G401.6 (cell line): Measurements from ENCODE around the gene RMRP.
A peak's percentile ranks its signal among the peaks of the same experiment; 100 is the strongest.

Source experiments
- FAIRE-seq: peaks from 2 replicates; lab custom pipeline; 2012; peaks lifted over from hg19 to GRCh38; lab: Jason Lieb, UNC

Gene RMRP

DNA sequence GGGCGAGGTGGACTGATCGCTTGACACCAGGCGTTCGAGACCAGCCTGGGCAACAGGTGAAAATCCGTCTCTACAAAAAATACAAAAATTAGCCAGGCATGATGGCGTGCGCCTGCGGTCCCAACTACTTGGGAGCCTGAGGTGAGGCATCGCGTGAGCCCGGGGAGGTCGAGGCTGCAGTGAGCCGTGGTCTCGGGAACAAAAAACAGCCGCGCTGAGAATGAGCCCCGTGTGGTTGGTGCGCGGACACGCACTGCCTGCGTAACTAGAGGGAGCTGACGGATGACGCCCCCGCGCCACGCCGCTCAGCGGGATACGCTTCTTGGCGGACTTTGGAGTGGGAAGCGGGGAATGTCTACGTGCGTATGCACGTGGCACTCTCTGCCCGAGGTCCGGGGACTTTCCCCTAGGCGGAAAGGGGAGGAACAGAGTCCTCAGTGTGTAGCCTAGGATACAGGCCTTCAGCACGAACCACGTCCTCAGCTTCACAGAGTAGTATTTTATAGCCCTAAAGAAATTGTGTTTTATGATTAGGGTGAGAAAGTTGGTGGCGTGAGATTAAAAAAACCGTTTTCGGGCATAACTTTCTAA, at the start of gene RMRP:
Gene RMRP (minus strand): TSS at position 474 of the 591 bp plus-strand sequence.
- peak; percentile 79 for FAIRE-seq

DNA sequence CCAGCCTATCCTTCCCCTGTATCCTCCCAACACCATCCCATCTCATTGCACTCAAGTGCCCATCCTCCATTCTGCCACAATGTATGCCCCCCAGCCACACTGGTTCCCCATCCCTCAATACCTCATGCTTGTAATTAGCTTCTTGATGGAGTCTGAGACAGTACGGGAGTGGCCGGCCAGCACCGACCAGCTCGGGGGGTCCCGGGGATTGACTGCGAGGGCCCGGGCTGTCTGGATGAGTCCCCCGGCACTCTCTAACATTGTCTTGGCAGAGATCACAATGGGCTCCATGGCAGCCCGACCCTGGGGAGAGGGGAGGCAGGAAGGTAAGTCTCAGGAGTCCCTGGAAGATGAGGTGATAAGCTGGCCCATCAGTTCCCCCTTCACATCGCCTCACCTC, 49.1 kb upstream of the RMRP start:
- FAIRE-seq: no peak

DNA sequence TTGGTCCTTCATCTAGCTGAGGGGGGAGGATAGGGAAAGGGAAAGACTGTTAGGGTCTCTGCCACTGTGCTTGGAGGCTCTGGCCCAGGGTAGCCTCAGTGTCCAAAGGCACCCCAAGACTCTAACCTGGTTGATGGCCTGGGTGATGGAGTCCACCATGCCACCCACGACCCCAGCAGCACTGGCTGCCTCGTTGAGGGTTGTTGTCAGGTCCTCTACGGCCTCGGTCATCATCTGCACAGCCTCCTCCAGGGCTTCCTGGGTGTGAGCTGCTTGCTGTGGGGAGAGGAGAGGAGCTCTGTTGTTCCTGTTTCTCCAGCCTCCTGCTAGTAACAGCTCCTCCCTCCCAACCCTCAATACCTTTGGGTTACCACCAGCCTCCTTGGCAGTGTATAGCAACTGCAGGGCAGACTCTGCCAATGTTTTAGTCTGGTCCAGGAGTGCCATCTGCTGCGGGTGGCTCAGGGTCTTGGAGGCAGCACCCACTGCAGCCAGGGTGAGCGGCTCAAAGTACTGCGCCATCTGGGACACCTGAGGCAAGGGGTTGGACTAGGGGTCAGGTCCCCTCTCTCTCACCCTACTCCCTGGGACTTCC, 48.1 kb upstream of the RMRP start:
- FAIRE-seq: no peak

DNA sequence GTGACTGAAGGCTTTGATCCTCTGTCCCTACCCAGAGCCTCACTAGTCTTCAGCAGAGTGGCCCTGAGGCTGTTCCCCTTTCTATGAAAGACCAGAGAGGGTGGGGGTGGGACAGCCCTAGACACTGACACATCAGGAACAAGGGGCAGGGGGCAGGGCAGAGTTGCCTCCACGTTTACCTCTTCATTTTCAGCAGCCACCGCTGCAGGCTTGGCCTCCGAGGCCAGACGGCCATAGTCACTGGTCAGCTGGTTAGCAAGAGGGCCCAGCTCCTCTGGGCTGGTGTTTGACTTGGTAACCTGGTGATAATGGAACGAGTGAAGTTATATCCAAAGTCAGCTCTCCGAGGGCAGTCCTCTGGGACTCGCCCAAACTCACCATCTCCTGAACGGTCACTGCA, 47.6 kb upstream of the RMRP start:
- no peak for FAIRE-seq

DNA sequence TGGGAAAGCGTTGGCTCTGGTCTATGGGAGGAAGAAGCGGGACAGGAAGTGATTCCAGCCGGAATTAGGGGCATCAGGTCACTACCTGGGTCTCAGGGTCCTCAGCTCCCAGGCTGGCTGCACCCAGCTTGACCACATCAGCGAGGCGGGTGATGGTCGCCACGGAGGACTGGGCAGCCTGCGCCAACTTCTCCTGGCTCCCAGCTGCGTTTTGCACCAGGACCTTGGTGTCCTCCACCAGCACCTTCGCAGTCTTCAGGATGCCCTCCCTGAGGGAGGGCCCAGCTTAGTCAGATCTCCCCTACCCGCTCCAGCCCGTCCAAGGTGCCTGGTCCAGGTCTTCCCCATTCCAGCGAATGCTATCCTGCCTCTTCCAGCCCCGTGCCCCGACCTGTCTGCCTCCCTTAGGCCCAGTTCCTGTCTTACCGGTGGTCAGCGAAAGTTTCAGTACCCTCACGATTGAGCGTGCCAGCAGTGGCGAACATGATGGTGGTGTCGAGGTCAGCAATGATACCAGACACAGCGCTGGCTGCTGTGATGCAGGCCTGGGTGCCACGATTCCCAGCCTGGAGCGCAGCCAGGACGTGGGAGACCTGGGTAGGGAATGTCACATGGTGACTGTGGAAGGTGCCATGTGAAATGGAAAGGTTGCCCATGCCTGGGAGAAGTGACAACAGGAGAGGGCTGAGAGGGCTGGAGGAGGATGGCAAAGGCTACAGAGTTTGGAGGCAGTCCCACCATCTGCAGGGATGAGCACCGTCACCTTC, 46.3 kb upstream of the RMRP start:
- FAIRE-seq: no peak

DNA sequence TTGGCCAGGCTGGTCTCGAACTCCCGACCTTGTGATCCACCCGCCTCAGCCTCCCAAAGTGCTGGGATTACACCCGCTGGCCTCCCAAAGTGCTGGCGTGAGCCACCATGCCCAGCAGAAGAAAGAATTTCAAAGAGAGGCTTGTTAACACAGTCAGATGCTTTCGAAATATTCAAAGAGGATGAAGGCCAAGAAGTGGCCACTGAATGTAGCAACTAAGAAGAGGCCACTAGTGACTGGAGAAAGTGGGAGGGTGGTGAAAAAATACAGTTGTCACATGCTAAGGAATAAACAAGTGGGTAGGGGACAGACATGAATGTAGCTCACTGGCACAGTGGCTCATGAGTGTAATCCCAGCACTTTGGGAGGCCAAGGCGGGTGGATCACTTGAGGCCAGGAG, 44.9 kb upstream of the RMRP start:
- no peak for FAIRE-seq

DNA sequence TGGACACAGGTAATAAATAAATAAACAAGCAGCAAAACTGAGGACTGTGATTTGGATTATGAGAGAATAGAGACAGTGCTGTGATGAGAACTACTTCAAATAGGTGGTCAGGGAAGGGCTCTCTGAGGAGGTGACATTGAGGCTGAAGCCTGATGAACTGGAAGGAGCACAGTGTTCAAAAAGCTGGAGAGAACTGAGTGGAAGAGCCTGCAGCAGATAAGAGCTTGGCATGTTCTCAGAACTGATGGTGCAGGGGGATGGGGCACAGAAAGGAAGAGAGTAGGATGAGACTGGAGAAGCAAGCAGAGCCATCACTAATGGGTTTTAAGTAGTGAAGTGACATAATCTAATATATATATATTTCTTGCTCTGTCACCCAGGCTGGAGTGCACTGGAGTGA, 43.1 kb upstream of the RMRP start:
- FAIRE-seq: no peak

DNA sequence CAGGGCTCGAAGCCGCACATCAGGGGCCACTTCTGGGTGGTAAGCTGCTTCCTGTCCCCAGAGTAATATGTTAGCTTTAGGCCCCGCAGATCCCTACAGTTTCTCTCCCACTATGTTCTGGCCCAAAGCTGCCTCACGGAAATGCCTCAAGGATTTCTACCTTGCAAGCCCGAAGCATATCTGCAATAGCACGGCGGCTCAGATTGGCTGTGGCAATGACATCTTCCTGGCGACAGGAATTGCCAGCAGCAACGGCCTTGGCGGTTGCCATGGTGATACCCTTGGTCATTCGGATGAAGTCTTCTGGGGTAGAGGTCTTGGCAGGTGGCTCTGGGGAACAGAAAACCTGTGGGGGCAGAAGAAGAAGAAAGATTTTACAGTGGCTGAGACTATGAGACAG, 42.2 kb upstream of the RMRP start:
- FAIRE-seq: no peak

DNA sequence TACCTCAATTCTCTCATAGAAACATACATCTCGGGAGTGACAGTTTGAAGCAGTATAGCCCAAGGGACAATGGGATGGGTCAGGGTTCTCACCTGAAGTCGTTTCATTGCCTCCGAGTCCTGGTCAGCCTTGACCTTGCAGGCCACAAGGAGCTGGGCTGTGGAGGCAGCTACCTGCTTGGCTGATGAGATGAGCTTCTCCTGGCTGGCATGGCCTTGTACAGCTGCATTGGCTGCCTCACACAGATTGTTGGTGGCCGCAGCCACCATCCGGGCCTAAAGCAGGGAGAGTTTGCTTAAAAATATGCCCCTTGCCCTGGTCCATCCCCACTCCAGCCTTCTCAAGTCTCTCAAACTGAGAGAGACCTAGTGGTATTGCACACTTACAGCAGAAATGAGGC, 40.4 kb upstream of the RMRP start:
- FAIRE-seq: no peak

DNA sequence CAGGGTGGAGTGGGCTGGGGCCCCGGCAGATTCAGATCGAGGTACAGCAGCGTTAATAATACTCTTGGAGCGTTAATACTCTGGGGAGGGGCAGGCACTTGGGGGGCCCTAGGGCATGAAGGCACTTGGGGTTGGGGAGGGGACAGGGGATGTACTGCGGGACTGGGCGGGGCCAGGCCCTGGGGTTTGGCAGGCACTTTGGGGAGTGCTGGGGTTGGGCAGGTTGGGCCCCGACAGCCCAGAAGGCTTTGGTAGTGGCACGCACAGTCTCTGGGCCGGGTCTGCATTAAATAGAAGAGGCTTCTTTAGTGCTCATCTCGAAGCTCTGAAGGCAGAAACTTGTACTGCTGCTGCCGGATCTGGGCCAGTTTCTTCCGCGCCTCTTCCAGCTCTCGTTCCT, 39.7 kb upstream of the RMRP start:
- no peak for FAIRE-seq

DNA sequence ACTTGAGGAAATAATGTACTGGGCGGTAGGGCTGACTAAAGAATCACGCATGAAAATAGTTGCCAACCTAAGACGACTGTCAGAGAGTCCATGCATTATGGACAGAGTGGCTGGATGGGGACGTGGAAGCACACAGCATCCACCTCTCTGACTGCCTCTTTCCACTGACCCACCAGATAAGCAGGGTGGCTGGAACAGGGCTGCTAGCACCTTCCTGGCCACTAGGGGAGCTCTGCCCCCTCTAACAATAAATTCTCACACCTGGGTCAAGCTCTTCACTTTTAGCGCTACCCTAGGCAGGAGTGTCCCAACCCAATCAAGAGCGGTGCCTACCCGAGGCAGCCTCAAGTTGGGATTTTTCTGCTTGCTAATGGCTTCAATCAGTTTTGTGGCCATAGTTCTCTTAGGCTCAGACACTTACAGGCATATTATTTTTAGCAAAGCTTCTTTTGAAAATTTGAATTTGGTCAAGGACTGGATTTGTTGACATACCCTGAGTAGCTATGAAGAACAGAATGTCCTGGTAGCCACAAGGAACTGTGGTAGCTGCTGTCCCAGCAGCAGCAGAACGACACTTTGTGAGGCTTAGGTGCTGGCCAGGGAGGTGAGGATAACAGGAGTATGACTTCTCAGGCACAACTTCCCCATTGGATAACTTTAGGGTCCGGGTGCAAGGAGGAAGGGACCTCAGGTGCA, 38.8 kb upstream of the RMRP start:
- FAIRE-seq: peak; percentile 49

DNA sequence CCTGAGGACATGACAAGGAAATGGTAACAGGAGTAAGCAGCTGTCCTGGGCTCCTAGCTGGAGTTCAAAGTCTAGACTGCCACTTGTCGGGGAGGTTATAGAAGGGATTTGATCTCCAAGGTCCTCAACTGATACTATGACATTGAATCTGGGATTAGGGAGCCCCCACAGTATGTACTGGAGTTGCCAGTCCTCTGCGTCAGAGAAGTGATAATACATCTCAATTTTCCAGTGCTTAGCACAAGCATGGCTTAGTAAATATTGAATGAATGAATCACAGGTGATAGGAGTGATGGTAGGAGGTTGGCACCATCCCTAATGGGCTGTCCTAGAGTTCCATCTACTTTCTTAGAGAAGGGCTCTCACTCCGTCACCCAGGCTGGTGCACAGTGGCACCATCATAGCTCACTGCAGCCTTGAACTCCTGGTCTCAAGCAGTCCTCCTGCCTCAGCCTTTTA, 38.2 kb upstream of the RMRP start:
- FAIRE-seq: no peak

DNA sequence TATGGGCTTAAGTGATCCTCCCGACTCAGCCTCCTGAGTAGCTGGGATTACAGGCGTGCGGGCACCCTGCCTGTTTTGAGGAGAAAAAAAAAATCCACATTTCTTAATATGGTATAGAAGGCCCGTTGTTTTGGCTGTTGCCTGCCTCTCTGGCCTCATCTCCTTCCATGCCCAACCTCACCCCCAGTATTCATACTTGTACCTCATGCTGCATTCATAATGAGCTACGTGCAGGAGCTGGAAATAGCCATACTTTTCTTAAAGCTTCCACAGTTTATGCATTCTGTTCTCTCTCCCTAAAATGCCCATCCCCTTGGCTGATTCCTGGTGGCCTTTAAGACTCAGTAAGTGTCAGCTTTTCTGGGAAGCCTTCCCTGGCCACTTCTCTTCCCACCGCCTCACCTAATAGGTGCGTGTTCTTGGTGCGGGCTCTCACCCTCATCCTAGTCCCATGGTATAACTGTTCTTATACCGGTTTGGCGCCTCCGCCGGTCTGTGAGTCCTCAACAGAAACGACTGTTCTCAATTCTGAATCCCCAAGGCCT, 34.0 kb upstream of the RMRP start:
- no peak for FAIRE-seq

DNA sequence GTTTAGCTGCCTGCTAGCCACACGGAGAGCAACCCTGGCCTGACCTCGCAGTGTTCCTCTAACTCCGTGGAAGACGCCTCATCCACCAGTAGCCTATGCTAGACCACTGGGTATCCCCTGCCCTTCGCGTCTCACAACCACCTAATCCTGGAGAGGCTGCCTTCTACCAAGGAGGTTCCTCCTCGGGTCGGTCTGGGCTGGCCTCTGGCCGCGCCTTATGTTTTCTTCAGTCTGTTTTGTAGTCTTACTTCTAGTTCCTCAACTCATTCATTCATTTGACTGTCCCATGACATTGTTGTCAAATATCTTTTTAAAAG, 33.5 kb upstream of the RMRP start:
- FAIRE-seq: no peak

DNA sequence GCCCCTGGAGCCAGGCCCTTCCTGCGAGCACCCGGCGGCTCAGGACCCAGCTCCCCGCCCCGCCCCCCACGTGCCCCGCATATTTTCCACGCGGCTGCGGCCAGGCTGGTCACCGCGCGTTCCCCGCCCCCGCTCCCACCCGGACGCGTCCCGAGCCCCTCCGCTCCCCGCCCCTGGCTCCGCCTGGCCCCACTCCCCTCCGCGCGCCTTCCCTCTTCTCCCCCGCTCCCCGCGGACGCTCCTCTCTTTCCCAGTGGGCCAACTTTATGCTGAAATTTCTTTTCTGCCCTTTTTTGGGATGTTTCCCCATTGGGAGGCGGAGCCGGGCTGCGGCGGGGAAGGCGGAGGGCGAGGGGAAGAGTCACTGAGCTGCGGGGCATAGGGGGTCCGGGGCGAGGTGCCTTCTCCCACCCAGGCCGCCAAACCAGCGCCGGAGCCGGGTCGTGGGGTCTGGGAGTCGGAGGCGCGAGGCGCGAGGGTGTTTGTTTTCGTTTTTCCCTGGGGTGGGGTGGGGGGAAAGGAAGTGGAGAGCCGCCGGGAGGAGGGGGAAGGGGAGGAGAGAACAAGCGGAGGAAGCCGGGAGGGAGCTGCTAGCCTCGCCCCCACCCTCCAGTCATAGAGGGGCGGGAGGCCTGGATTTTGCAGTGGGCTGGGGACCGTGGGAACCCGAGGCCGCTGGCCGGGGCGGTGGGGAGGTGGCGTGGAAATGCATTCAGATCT, 33.0 kb upstream of the RMRP start:
- FAIRE-seq: no peak

DNA sequence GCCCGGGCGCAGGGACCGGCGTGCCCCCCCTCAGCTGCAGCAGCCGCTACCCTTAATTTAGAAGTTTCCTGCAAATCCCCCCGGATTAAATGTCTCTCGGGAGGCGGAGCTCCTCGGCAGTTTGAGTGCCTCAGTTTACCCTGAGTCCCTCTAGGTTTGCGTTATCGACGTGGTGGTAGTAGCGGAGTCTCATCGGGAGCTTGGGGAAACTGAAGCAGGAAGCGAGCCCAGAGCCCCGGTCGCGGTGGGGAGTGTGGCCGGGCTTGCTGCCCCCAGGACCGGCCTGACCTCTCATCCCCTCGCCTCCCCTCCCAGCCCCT, 32.4 kb upstream of the RMRP start:
- no peak for FAIRE-seq

DNA sequence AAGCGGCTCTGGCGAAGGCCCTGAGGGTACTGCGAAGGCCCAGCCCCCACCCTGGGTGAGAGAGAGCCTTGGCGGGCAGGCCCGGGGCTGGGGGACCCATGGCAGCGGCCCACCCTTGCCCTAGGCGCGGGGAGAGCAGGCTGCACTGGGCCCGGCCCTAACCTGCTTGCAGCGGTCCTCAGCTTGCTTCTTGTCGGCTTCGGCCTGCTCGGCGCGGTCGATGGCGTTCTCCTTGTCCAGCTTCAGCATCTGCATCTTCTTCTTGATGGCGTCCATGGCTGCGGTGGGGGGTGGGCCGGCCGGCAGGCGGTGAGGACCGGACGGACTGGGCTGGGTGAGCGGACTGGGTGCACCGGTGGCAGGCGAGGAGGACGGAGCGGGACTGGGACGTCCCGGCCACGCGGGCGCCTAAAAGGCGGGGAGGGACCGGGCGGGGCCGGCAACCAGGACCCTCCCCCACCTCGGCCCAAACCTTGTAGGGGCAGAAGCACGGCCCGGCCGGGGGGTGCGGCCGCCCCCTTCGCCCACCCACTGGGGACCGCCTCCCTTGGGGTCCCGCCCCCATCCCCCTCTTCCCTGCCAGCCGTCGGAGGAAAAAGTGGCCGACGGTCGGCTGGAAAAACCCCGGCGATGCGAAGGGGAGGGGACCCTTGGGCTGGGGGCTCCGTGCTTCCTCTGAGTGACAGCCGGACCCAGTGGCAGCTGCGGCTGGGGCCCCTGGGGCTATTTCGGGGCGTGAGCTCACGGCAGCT, 31.9 kb upstream of the RMRP start, which contains the start of gene TPM2:
Gene TPM2 (minus strand): TSS at position 384 of the 752 bp plus-strand sequence. CDS start 108 bp downstream, at position 276.
- FAIRE-seq: peak; percentile 76

DNA sequence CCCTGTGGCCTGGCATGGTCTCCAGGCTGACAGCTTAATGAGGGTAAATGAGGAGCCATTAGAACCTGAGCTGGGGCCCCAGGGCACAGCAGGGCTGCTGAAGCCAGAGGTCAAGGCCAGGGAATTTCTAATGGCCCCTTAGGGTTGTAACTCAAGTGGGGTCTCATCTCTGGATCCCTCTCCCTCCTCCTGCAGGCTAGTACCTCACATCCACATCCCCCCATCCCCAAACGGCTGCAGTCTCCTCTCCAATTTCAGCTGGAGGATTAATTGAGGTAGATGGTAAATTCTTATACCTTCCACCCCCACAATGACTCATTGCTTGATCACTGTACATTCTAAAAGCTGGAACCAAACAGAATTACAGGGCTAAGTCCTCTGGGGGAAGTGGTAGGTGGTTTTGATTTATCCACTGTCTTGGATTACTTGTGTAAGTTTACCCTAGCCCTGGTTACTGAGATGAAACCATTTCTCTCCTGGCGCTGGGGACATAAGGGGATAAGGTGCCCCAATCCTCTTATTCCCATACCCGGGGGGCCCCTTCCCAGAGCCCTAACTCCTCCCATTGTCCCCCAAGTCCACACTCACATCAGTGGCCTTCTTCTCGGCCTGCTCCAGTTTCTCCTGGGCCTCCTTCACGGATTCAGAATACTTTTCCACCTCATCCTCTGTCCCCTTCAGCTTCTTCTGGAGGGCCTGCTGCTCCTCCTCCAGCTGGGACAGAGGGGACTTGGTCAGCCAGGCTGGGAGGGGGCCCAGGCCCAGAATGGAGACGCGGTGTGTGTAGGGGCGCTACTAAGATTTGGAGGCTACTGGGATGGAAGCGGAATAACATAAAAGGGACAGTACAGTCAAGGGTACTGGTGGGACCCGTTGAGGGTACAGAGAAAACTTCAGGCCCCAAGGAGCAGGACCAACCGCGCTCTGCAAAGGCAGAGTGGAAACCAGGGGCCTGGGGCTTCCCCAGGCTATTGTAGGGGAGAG, 31.0 kb upstream of the RMRP start:
- no peak for FAIRE-seq

DNA sequence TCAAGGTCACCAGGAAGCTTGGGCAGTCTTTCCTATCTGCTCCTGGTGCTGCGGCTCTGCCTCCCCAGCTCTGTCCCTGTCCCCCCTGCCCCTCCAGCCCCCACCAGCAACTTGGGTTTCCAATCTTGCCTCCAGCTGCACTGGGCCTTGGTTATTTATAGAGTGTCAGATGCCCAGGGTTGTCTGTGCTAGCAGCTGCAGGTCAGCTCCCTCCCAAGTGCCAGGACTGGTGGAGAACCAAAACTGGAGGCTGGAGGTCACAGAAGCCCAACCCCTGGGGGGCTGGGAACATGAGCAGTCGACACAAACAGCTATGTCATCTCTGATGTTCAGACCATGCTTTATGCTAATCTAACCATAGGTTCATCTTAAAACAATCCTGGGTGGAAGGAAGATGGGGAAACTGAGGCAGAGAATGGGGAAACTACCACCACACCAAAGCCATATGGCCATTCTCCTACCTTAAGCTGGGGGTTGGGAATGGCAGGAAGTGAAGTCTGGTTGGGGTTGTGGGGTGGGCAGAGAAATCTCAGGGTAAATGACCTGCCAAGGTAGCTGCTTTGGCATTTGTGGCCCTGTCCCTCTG, 30.2 kb upstream of the RMRP start:
- no peak for FAIRE-seq

DNA sequence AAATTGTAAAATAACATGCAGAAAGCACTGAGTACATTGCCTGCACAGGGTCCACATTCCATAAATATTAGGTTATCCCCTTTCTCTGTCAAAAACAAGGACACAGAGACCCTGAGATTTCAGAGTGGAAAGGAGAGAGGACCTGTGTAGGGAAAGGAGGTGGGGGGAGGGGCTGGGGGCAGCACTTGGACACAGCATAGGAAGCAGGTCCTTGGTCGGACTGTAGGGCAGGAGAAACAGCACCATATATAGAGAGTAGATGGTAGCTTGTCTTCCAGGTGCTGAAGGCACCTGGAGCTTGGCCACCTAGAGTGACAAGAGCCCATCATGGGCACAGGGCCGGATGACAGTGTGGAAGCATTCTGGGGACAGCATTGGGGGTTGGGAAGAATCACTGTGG, 29.5 kb upstream of the RMRP start:
- FAIRE-seq: no peak
